Endothelial cell of umbilical vein (primary cell): ENCODE measurements around the gene TMEM151A. TPM values are rescaled to one million over a fixed set of nuclear protein-coding genes. Genes with fewer than 3 reads are reported as not detected.

Experiments
- BruUV-seq: library from RNA; stranded (reverse); fragments of 400-500 nt; replicated peaks from 2 replicates; lab custom pipeline; 2021; lab: Mats Ljungman, UMichigan
- CTCF ChIA-PET: fragments of 300-600, 350-600 bp; sonication (Branson Sonifier 250); formaldehyde crosslinking; loops from one replicate; lab custom pipeline; 2021; ENCODE audit warnings: antibody characterized with exemption, inconsistent platforms; lab: Charles Lee
- POLR2A ChIA-PET: fragments of 300-600, 350-600 bp; sonication (Branson Sonifier 250); formaldehyde crosslinking; loops from one replicate; lab custom pipeline; 2021; ENCODE audit warnings: antibody characterized with exemption, inconsistent platforms; lab: Charles Lee
- DNase-seq: peaks from one replicate; pipeline ENCODE4 v3.0.0-alpha.2; 2011; ENCODE audit warnings: low read depth, low spot score
- FAIRE-seq: peaks from 2 replicates; lab custom pipeline; 2011; peaks lifted over from hg19 to GRCh38; lab: Jason Lieb, UNC
- H2AFZ ChIP-seq: 2 replicates; pipeline ENCODE4 v1.6.0; 2012; ENCODE audit warnings: low read depth, low read length, control low read depth, inconsistent platforms
- H3K27ac ChIP-seq: 2 replicates; pipeline ENCODE4 v1.5.1; 2011; ENCODE audit warnings: low read depth, mild to moderate bottlenecking, control low read depth, low read length, moderate library complexity; ENCODE audit not compliant: insufficient read depth
- H3K27me3 ChIP-seq, 2 experiments: 2 replicates each; pipeline versions ENCODE4 v1.6.0 to v1.6.1; 2011; ENCODE audit warnings: low read length in 2 of 2, mixed read lengths in 1 of 2; ENCODE audit not compliant: control insufficient read depth in 2 of 2, insufficient read depth in 2 of 2
- H3K36me3 ChIP-seq, 2 experiments: 2 replicates in 1 of 2; 3 replicates in 1 of 2; pipeline ENCODE4 v1.5.1; 2011; ENCODE audit warnings: low read length in 2 of 2, mild to moderate bottlenecking in 1 of 2, moderate library complexity in 1 of 2; ENCODE audit not compliant: control insufficient read depth in 2 of 2, insufficient read depth in 2 of 2; ENCODE audit errors: extremely low read depth in 1 of 2
- H3K4me1 ChIP-seq: 3 replicates; pipeline ENCODE4 v1.5.1; 2011; ENCODE audit warnings: mild to moderate bottlenecking, low read length; ENCODE audit not compliant: control insufficient read depth, insufficient read depth; ENCODE audit errors: extremely low read depth
- H3K4me2 ChIP-seq: 2 replicates; pipeline ENCODE4 v1.6.1; 2011; ENCODE audit warnings: low read length, control low read depth, mixed read lengths; ENCODE audit not compliant: insufficient read depth
- H3K4me3 ChIP-seq, 3 experiments: fragments of 200-600 bp in 1 of 3; sonication (generic), shearing (Covaris generic) in 1 of 3; replicated peaks in 1 of 3; 2 replicates each; pipeline ENCODE4 v1.5.1; 2011 to 2016; ENCODE audit warnings: control low read depth in 3 of 3, low read length in 3 of 3, mild to moderate bottlenecking in 2 of 3, inconsistent platforms in 1 of 3, low read depth in 1 of 3, moderate library complexity in 1 of 3; ENCODE audit not compliant: insufficient read depth in 1 of 3
- H3K79me2 ChIP-seq: 2 replicates; pipeline ENCODE4 v1.6.0; 2012; ENCODE audit warnings: low read length, inconsistent platforms; ENCODE audit not compliant: control insufficient read depth, insufficient read depth
- H3K9ac ChIP-seq: replicated peaks from 2 replicates; pipeline ENCODE3; 2011; ENCODE audit warnings: low read length, control low read depth; ENCODE audit not compliant: insufficient read depth; ENCODE audit errors: extremely low read depth
- H3K9me1 ChIP-seq: replicated peaks from 3 replicates; pipeline ENCODE4 v1.6.0; 2011; ENCODE audit warnings: mild to moderate bottlenecking, low read length; ENCODE audit not compliant: control insufficient read depth, insufficient read depth; ENCODE audit errors: extremely low read depth
- H3K9me3 ChIP-seq: replicated peaks from 2 replicates; pipeline ENCODE4 v1.5.1; 2012; ENCODE audit warnings: low read length, inconsistent platforms; ENCODE audit not compliant: control insufficient read depth, insufficient read depth
- H4K20me1 ChIP-seq: replicated peaks from 2 replicates; pipeline ENCODE3; 2011; ENCODE audit warnings: mild to moderate bottlenecking, low read length; ENCODE audit not compliant: control insufficient read depth, insufficient read depth; ENCODE audit errors: extremely low read depth
- EZH2 ChIP-seq: IDR thresholded peaks from 2 replicates; pipeline ENCODE4 v1.6.1; 2012; ENCODE audit warnings: borderline replicate concordance, low read depth, mild to moderate bottlenecking, moderate library complexity, low read length, inconsistent platforms; ENCODE audit not compliant: severe bottlenecking
- FOS ChIP-seq: IDR thresholded peaks from 2 replicates; pipeline ENCODE4 v1.6.1; 2011; ENCODE audit warnings: mild to moderate bottlenecking, low read length, moderate library complexity, borderline replicate concordance; ENCODE audit not compliant: insufficient read depth
- GATA2 ChIP-seq: IDR thresholded peaks from 2 replicates; pipeline ENCODE4 v1.7.0; 2011; ENCODE audit warnings: low read depth, mild to moderate bottlenecking, moderate library complexity, mixed read lengths, low read length; ENCODE audit not compliant: insufficient read length, insufficient read depth
- JUN ChIP-seq: IDR thresholded peaks from 2 replicates; pipeline ENCODE4 v1.6.1; 2011; ENCODE audit warnings: borderline replicate concordance, low read depth; ENCODE audit not compliant: insufficient read length, insufficient read depth
- MYC ChIP-seq: IDR thresholded peaks from one replicate; pipeline ENCODE4 v1.6.1; 2011; ENCODE audit warnings: mild to moderate bottlenecking, low read depth, low read length
- POLR2A ChIP-seq: IDR thresholded peaks from 2 replicates; pipeline ENCODE4 v1.6.1; 2012; ENCODE audit warnings: low read depth, mild to moderate bottlenecking, control low read depth, low read length
- POLR2AphosphoS5 ChIP-seq: IDR thresholded peaks from 2 replicates; pipeline ENCODE4 v1.6.1; 2012; ENCODE audit warnings: low read depth, mild to moderate bottlenecking, control low read depth, low read length, moderate library complexity; ENCODE audit not compliant: insufficient read depth
- dilution Hi-C: fragments of 300-500 bp; cut with MboI; formaldehyde crosslinking; loops from one replicate; pipeline ENCODE4 v1.15.0; 2019; ENCODE audit warnings: low sequenced_read_pairs; ENCODE audit not compliant: extremely low pct_ligation_motif_present
- intact Hi-C: fragments of 100-400 bp; cut with micrococcal nuclease; formaldehyde crosslinking; loops from one replicate; pipeline ENCODE4 v1.10.0; 2022
- polyA plus RNA-seq, 4 experiments: library from polyadenylated mRNA; depleted of rRNA in 3 of 4; stranded (reverse) in 3 of 4; unstranded in 1 of 4; fragments of >200 nt; gene quantifications; 2 replicates each; pipeline versions ENCODE4 v1.2.1 to v1.2.3, GENCODE V29; 2011 to 2012; ENCODE audit warnings: missing spikeins in 1 of 4
- total RNA-seq: library from RNA; stranded (reverse); gene quantifications from 2 replicates; pipeline ENCODE4 v1.2.3, GENCODE V29; 2021
- TF ChIP-seq, protein P1 (sequence below): IDR thresholded peaks from 2 replicates; pipeline ENCODE4 v1.6.1; 2011; ENCODE audit not compliant: insufficient read depth, insufficient read length
- TF ChIP-seq, protein P2 (sequence below), 2 donors: IDR thresholded peaks; 1 replicate in 1 of 2; 2 replicates in 1 of 2; pipeline ENCODE4 v1.5.1; 2011; ENCODE audit warnings: low read length in 2 of 2, mild to moderate bottlenecking in 2 of 2, moderate library complexity in 2 of 2, control low read depth in 1 of 2, inconsistent platforms in 1 of 2, low read depth in 1 of 2; ENCODE audit not compliant: insufficient read depth in 1 of 2; ENCODE audit errors: extremely low read depth in 1 of 2

TMEM151A gene
- total and polyA plus RNA-seq, 2 donors (not counting 3 experiments of a cell fraction or from before 2014, with no cell fraction given): not detected

DNA sequence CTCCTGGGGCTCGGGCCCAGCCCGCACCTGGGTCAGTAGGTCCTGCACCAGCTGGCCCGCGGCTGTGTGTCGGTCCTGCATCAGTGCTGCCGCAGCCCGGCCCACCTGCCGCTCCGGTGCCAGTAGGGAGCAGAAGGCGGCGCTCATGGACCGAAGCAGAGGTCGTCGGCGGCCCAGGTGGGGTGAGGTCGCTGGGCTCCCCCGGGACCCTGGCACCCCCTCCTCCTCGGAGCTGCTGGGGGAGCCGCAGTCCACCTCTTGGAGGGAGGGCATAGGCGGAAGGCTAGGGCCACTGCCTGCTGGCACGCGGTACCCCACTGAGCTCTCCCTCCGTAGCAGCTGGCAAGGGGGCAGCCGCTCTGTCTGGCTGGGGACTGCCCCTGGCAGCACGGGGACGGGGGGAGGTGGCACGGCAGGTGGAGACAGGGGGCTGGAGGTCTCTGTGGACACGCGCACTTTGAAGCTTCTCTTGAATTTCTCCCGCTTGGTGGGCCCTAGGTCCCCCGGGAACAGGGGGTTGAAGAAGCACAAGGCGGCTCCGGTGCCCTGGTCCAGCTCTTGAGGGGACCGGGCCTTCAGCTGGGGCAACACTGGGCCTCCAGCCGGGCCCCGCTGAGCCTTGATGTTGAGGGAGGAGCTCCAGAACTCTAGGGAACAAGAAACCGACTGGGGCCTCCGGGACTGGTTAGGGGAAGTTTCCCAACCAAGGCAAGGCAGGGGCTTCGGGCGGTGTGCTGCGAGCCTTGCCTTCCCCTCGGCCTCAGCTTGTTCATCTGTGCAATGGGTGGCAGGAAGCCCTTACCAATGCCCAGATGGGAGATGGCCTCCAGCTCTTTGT lies 43.1 kb downstream of the TMEM151A start:
- dilution Hi-C loops: no loop called here
- peaks cover 18% of the 10 kb centered on the region for H3K4me1 ChIP-seq
- no peaks in the 10 kb centered on the region for H3K79me2 ChIP-seq
- peak overlapping the region in 1 of 3 experiments; percentile 48 for H3K4me3 ChIP-seq
- no peak for TF ChIP-seq POLR2AphosphoS5
- TF ChIP-seq GATA2: no peak
- no peak for TF ChIP-seq POLR2A
- TF ChIP-seq MYC: no peak
- TF ChIP-seq FOS: no peak
- no peak for TF ChIP-seq EZH2
- TF ChIP-seq, protein P1, sequence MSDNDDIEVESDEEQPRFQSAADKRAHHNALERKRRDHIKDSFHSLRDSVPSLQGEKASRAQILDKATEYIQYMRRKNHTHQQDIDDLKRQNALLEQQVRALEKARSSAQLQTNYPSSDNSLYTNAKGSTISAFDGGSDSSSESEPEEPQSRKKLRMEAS: no peak
- no peak for TF ChIP-seq JUN
- TF ChIP-seq, protein P2, sequence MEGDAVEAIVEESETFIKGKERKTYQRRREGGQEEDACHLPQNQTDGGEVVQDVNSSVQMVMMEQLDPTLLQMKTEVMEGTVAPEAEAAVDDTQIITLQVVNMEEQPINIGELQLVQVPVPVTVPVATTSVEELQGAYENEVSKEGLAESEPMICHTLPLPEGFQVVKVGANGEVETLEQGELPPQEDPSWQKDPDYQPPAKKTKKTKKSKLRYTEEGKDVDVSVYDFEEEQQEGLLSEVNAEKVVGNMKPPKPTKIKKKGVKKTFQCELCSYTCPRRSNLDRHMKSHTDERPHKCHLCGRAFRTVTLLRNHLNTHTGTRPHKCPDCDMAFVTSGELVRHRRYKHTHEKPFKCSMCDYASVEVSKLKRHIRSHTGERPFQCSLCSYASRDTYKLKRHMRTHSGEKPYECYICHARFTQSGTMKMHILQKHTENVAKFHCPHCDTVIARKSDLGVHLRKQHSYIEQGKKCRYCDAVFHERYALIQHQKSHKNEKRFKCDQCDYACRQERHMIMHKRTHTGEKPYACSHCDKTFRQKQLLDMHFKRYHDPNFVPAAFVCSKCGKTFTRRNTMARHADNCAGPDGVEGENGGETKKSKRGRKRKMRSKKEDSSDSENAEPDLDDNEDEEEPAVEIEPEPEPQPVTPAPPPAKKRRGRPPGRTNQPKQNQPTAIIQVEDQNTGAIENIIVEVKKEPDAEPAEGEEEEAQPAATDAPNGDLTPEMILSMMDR (IDR thresholded peaks at IDR 0.05; ENCODE audit: extremely low read depth in 1 of 2, insufficient read depth in 1 of 2, low read depth in 1 of 2, low read length in 2 of 2): no peak
- H3K9me1 ChIP-seq: no peaks in the 10 kb centered on the region
- H3K36me3 ChIP-seq: peaks cover 0 to 2% of the 10 kb centered on the region in 2 experiments
- H4K20me1 ChIP-seq: no peaks in the 10 kb centered on the region
- peak overlapping the region; percentile 0 for H2AFZ ChIP-seq
- POLR2A ChIA-PET: interaction anchor here (1.6 kb wide), 1 partner anchor 46 kb away, joined by 6 read pairs; the partner anchor contains the start of gene YIF1A
- H3K4me2 ChIP-seq: peak overlapping the region; percentile 2
- BruUV-seq: no TSS peak
- DNase-seq: no peak
- H3K9ac ChIP-seq: peak overlapping the region; percentile 85
- H3K9me3 ChIP-seq: no peaks in the 10 kb centered on the region
- intact Hi-C loops: no loop called here
- no peaks in the 10 kb centered on the region for H3K27me3 ChIP-seq
- peak overlapping the region; percentile 91 for H3K27ac ChIP-seq
- peak; percentile 4 for FAIRE-seq
- CTCF ChIA-PET: interaction anchor here (0.6 to 8.7 kb wide), 7 partner anchors 8 to 112 kb away, joined by 3 to 225 read pairs (median 7); partner anchors contain the start of genes BRMS1 and CD248
